Mesenchymal stem cell (in vitro differentiated cells and primary cell): ENCODE results near the gene OR10A2.
"Not testable (repeated sequence)": the region's sequence is repeated elsewhere in the genome, so short reads cannot be mapped to it uniquely, and the experiment has no call there.

Experiments
- DNase-seq: peaks from one replicate; pipeline ENCODE4 v3.0.0-alpha.2; 2013
- H2AFZ ChIP-seq: one replicate; pipeline ENCODE4 v1.6.1; 2013; ENCODE audit warnings: low read depth, mild to moderate bottlenecking, control low read depth, inconsistent platforms, low read length, moderate library complexity
- H2AK5ac ChIP-seq: 2 replicates; pipeline ENCODE4 v1.6.1; 2013; ENCODE audit warnings: low read length, moderate library complexity, mild to moderate bottlenecking, inconsistent platforms; ENCODE audit not compliant: severe bottlenecking
- H2BK120ac ChIP-seq: one replicate; pipeline ENCODE4 v1.6.1; 2013; ENCODE audit warnings: low read depth, mild to moderate bottlenecking, inconsistent platforms, low read length, moderate library complexity
- H2BK12ac ChIP-seq, 2 experiments: one replicate each; pipeline ENCODE4 v1.6.1; 2013; ENCODE audit warnings: inconsistent platforms in 2 of 2, low read length in 2 of 2, mild to moderate bottlenecking in 2 of 2, moderate library complexity in 2 of 2, control low read depth in 1 of 2
- H2BK15ac ChIP-seq: one replicate; pipeline ENCODE4 v1.6.1; 2013; ENCODE audit warnings: mild to moderate bottlenecking, low read depth, inconsistent platforms; ENCODE audit not compliant: poor library complexity, severe bottlenecking
- H2BK5ac ChIP-seq: 2 replicates; pipeline ENCODE4 v1.6.1; 2013; ENCODE audit warnings: low read depth, mild to moderate bottlenecking, low read length, control low read depth, inconsistent platforms; ENCODE audit not compliant: poor library complexity, severe bottlenecking
- H3K14ac ChIP-seq, 2 experiments: one replicate each; pipeline ENCODE4 v1.6.1; 2013; ENCODE audit warnings: inconsistent platforms in 2 of 2, low read length in 2 of 2, control low read depth in 1 of 2, mild to moderate bottlenecking in 1 of 2, moderate library complexity in 1 of 2
- H3K18ac ChIP-seq, 2 experiments: one replicate each; pipeline ENCODE4 v1.6.1; 2013; ENCODE audit warnings: inconsistent platforms in 2 of 2, low read length in 2 of 2, control low read depth in 1 of 2, low read depth in 1 of 2, mild to moderate bottlenecking in 1 of 2
- H3K23ac ChIP-seq, 2 experiments: one replicate each; pipeline ENCODE4 v1.6.1; 2013; ENCODE audit warnings: inconsistent platforms in 2 of 2, low read length in 2 of 2, mild to moderate bottlenecking in 2 of 2, moderate library complexity in 2 of 2, control low read depth in 1 of 2
- H3K27ac ChIP-seq: 2 replicates; pipeline ENCODE4 v1.5.1; 2013; ENCODE audit warnings: mild to moderate bottlenecking, moderate library complexity, low read length, control low read depth, inconsistent platforms; ENCODE audit not compliant: poor library complexity, severe bottlenecking
- H3K27me3 ChIP-seq, 2 experiments: 2 replicates each; pipeline versions ENCODE4 v1.6.1 to v1.7.0; 2013; ENCODE audit warnings: low read length in 2 of 2, mild to moderate bottlenecking in 2 of 2, moderate library complexity in 2 of 2, control low read depth in 1 of 2, inconsistent platforms in 1 of 2; ENCODE audit not compliant: control insufficient read depth in 1 of 2, insufficient read depth in 1 of 2
- H3K36me3 ChIP-seq, 2 experiments: 2 replicates each; pipeline versions ENCODE4 v1.6.1 to v1.7.0; 2013; ENCODE audit warnings: low read length in 2 of 2, control low read depth in 1 of 2, inconsistent platforms in 1 of 2, low read depth in 1 of 2, mild to moderate bottlenecking in 1 of 2; ENCODE audit not compliant: insufficient read depth in 2 of 2, control insufficient read depth in 1 of 2
- H3K4ac ChIP-seq, 2 experiments: one replicate each; pipeline ENCODE4 v1.6.1; 2013; ENCODE audit warnings: inconsistent platforms in 2 of 2, low read length in 2 of 2, mild to moderate bottlenecking in 2 of 2, moderate library complexity in 2 of 2, control low read depth in 1 of 2, low read depth in 1 of 2
- H3K4me1 ChIP-seq: 2 replicates; pipeline ENCODE4 v1.6.1; 2013; ENCODE audit warnings: low read depth, low read length, control low read depth; ENCODE audit not compliant: control insufficient read depth, insufficient read depth
- H3K4me2 ChIP-seq: 2 replicates; pipeline ENCODE4 v1.6.1; 2013; ENCODE audit warnings: low read length, mild to moderate bottlenecking, inconsistent platforms; ENCODE audit not compliant: poor library complexity, severe bottlenecking
- H3K4me3 ChIP-seq, 2 experiments: 2 replicates each; pipeline versions ENCODE4 v1.5.1 to v1.7.0; 2013; ENCODE audit warnings: low read length in 2 of 2, mild to moderate bottlenecking in 2 of 2, control low read depth in 1 of 2, low read depth in 1 of 2; ENCODE audit not compliant: insufficient read depth in 1 of 2
- H3K79me1 ChIP-seq: replicated peaks from 2 replicates; pipeline ENCODE4 v1.6.1; 2013; ENCODE audit warnings: mild to moderate bottlenecking, control low read depth, low read length, inconsistent platforms; ENCODE audit not compliant: poor library complexity, severe bottlenecking
- H3K9ac ChIP-seq: 2 replicates; pipeline ENCODE4 v1.7.0; 2013; ENCODE audit warnings: mild to moderate bottlenecking, low read length, moderate library complexity
- H3K9me3 ChIP-seq: 2 replicates; pipeline ENCODE4 v1.7.0; 2013; ENCODE audit warnings: mild to moderate bottlenecking, low read length; ENCODE audit not compliant: control insufficient read depth
- H4K8ac ChIP-seq: one replicate; pipeline ENCODE4 v1.6.1; 2013; ENCODE audit warnings: inconsistent platforms, mild to moderate bottlenecking, low read length, moderate library complexity
- H4K91ac ChIP-seq: one replicate; pipeline ENCODE4 v1.6.1; 2013; ENCODE audit warnings: mild to moderate bottlenecking, low read length, inconsistent platforms
- WGBS: methylation state at CpG from one replicate; pipeline ENCODE4 v1.1.7; 2013; ENCODE audit warnings: mixed read lengths; 5-methylcytosine and 5-hydroxymethylcytosine counted together

The OR10A2 gene

GRCh38 chr11:6845383-6845782, 17.5 kb upstream of the OR10A2 start, which contains the start of gene OR10A5:
Gene OR10A5, plus strand, starts transcription at chr11:6845683. Its CDS starts 0 bp downstream, at chr11:6845683.
- Histone ChIP-seq H3K4me3 (no peak within 1 kb of the TSS), H2AK5ac (no peak within 1 kb of the TSS), H3K23ac (no peak within 1 kb of the TSS), H4K91ac (no peak within 1 kb of the TSS), H3K79me1 (no peaks in the 10 kb centered on the region), H3K4ac (no peak within 1 kb of the TSS), H3K18ac (no peak within 1 kb of the TSS), H3K27me3 (no peaks in the 10 kb centered on the region), H2BK120ac (no peak within 1 kb of the TSS), H3K36me3 (no peaks in the 10 kb centered on the region), H2BK12ac (no peak within 1 kb of the TSS), H3K9me3 (peaks cover 15% of the 10 kb centered on the region), H2BK5ac (no peak within 1 kb of the TSS), H3K14ac (no peak within 1 kb of the TSS), H4K8ac (no peak within 1 kb of the TSS), H2BK15ac (no peak within 1 kb of the TSS), H2AFZ (no peak within 1 kb of the TSS), H3K4me1 (no peaks in the 10 kb centered on the region), H3K9ac (no peak within 1 kb of the TSS), H3K4me2 (no peak within 1 kb of the TSS), H3K27ac (no peak within 1 kb of the TSS)
- no peak for DNase-seq
- 73% methylated on average over 2 of the region's 3 CpGs for WGBS

- H3K27ac ChIP-seq: no peak overlapping the region
- no peak overlapping the region for H4K8ac ChIP-seq
- no peak overlapping the region for H3K18ac ChIP-seq
- no peaks in the 10 kb centered on the region for H3K27me3 ChIP-seq
- H3K4me1 ChIP-seq: no peaks in the 10 kb centered on the region
- H4K91ac ChIP-seq: no peak overlapping the region
- H3K79me1 ChIP-seq: no peaks in the 10 kb centered on the region
- H2BK12ac ChIP-seq: no peak overlapping the region
- H3K23ac ChIP-seq: no peak overlapping the region
- no peak overlapping the region for H3K9ac ChIP-seq
- H2AK5ac ChIP-seq: no peak overlapping the region
- no peak overlapping the region for H3K4me3 ChIP-seq
- no peak overlapping the region for H2BK120ac ChIP-seq
- H3K4ac ChIP-seq: no peak overlapping the region
- 93% methylated on average over 1 of the region's 2 CpGs for WGBS
- H2BK15ac ChIP-seq: no peak overlapping the region
- H3K9me3 ChIP-seq: peaks cover 22% of the 10 kb centered on the region
- no peak overlapping the region for H2BK5ac ChIP-seq
- no peak overlapping the region for H2AFZ ChIP-seq
- no peak for DNase-seq
- H3K14ac ChIP-seq: no peak overlapping the region
- no peak overlapping the region for H3K4me2 ChIP-seq
- no peaks in the 10 kb centered on the region for H3K36me3 ChIP-seq
Measured at GRCh38 chr11:6850526-6850925, 12.3 kb upstream of the OR10A2 start.

DNA sequence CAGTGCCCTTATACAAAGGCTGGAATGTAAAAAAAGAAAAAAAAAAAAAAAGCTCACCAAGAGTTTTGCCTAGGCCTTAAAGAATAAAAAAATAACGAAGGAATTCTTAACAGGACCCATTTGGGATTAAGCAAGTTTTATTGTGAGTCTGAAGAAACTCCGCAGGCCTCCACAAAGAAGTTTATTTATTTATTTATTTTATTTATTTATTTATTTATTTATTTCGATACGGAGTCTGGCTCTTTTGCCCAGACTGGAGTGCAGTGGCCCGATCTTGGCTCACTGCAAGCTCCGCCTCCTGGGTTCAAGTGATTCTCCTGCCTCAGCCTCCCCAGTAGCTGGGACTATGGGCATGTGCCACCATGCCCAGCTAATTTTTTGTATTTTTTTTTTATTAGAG, 8.1 kb upstream of the OR10A2 start:
- DNase-seq, H3K27ac ChIP-seq, H2BK15ac ChIP-seq, H4K91ac ChIP-seq, H4K8ac ChIP-seq, H3K9ac ChIP-seq, H3K4me2 ChIP-seq, H2AK5ac ChIP-seq, H2BK120ac ChIP-seq, H3K18ac ChIP-seq, H3K4me3 ChIP-seq, H3K79me1 ChIP-seq, H3K14ac ChIP-seq, H2BK5ac ChIP-seq, H2AFZ ChIP-seq, H3K4ac ChIP-seq, H3K27me3 ChIP-seq, H2BK12ac ChIP-seq, H3K23ac ChIP-seq, H3K36me3 ChIP-seq, H3K4me1 ChIP-seq: not testable (repeated sequence)
- H3K9me3 ChIP-seq: peaks cover 13% of the 10 kb centered on the region
- 88% methylated on average over 5 of the region's 6 CpGs for WGBS

DNA sequence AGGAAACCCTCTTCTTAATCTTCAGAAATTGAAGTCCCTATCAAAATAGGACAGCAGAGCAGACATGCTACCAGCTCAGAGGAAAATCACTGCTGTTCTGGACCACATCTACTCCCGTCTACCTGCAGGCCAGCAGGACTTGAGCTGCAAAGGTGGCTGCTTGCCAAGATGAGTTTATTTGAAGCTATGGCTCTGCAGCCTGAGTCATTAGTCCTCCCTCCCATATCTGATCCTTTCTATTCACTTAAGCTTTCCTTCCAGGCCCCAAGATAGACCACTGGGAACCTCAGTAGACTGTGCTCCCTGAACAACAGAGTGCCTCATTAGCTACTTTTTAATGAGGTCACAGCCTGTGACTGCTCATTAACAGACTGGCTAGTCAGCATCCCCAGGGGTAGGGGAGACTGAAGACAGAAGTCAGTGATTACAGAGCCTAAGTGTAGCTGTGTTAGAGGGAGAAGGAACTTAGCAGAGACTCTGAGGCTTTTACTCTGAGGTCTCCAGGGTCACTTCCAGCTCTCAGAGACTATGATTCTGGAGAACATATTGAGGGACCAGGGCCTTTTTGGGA, 6.8 kb upstream of the OR10A2 start:
- 74% methylated on average over 1 of the region's 1 CpG for WGBS

More for the DNA sequence above, 6.8 kb upstream of the OR10A2 start:
- Histone ChIP-seq H3K4me3 (no peak overlapping the region), H3K27ac (no peak overlapping the region), H2AFZ (no peak overlapping the region), H4K8ac (no peak overlapping the region), H3K79me1 (no peaks in the 10 kb centered on the region), H3K4me2 (no peak overlapping the region), H2BK5ac (no peak overlapping the region), H2BK15ac (no peak overlapping the region), H3K9ac (no peak overlapping the region), H3K23ac (no peak overlapping the region), H3K18ac (no peak overlapping the region), H3K4me1 (no peaks in the 10 kb centered on the region), H3K4ac (no peak overlapping the region), H3K14ac (no peak overlapping the region), H2BK120ac (no peak overlapping the region), H3K36me3 (no peaks in the 10 kb centered on the region), H2BK12ac (no peak overlapping the region), H3K27me3 (no peaks in the 10 kb centered on the region), H4K91ac (no peak overlapping the region), H3K9me3 (peaks cover 13% of the 10 kb centered on the region), H2AK5ac (no peak overlapping the region)
- DNase-seq: no peak
